Measurements from ENCODE around the gene TNIP3. TPM values are rescaled to one million over a fixed set of nuclear protein-coding genes. Genes with fewer than 3 reads are reported as not detected.

TNIP3 gene
- total RNA-seq, 1 donor from 2014 or later: 0.24 TPM

GRCh38 chr4:121107507-121107906 is 56.6 kb downstream of the TNIP3 start:
- no peak for DNase-seq (ENCODE audit: extremely low spot score, unreplicated experiment)
- no peak for TF ChIP-seq CTCF (conservative IDR thresholded peaks at IDR 0.05)
- Mint-ChIP-seq H3K9me3 (no peaks in the 10 kb centered on the region), H3K4me1 (ENCODE audit: unreplicated experiment) (no peaks in the 10 kb centered on the region), H3K4me3 (no peak overlapping the region), H3K27me3 (peaks cover 3% of the 10 kb centered on the region), H3K27ac (no peak overlapping the region), H3K36me3 (no peaks in the 10 kb centered on the region)

- H3K36me3 Mint-ChIP-seq: no peaks in the 10 kb centered on the region
- no peaks in the 10 kb centered on the region for H3K27me3 Mint-ChIP-seq
- H3K4me1 Mint-ChIP-seq (ENCODE audit: unreplicated experiment): no peaks in the 10 kb centered on the region
- H3K9me3 Mint-ChIP-seq: peaks cover 4% of the 10 kb centered on the region
- no peak for TF ChIP-seq CTCF (conservative IDR thresholded peaks at IDR 0.05)
- no peak overlapping the region for H3K4me3 Mint-ChIP-seq
- no peak for DNase-seq (ENCODE audit: extremely low spot score, unreplicated experiment)
- no peak overlapping the region for H3K27ac Mint-ChIP-seq
Measured at GRCh38 chr4:121100093-121100775, 63.9 kb downstream of the TNIP3 start.

- Mint-ChIP-seq H3K27ac (no peak overlapping the region), H3K36me3 (no peaks in the 10 kb centered on the region), H3K4me3 (no peak overlapping the region), H3K9me3 (peaks cover 4% of the 10 kb centered on the region), H3K27me3 (no peaks in the 10 kb centered on the region), H3K4me1 (ENCODE audit: unreplicated experiment) (no peaks in the 10 kb centered on the region)
- TF ChIP-seq CTCF (conservative IDR thresholded peaks at IDR 0.05): no peak
- no peak for DNase-seq (ENCODE audit: extremely low spot score, unreplicated experiment)
Measured at GRCh38 chr4:121098266-121098665, 65.9 kb downstream of the TNIP3 start.

- H3K4me3 Mint-ChIP-seq: no peak overlapping the region
- no peak for DNase-seq (ENCODE audit: extremely low spot score, unreplicated experiment)
- H3K4me1 Mint-ChIP-seq (ENCODE audit: unreplicated experiment): no peaks in the 10 kb centered on the region
- H3K27ac Mint-ChIP-seq: no peak overlapping the region
- no peaks in the 10 kb centered on the region for H3K36me3 Mint-ChIP-seq
- H3K9me3 Mint-ChIP-seq: peaks cover 3% of the 10 kb centered on the region
- no peaks in the 10 kb centered on the region for H3K27me3 Mint-ChIP-seq
- peak; percentile 84 for TF ChIP-seq CTCF (conservative IDR thresholded peaks at IDR 0.05)
Measured at GRCh38 chr4:121096629-121097028, 67.5 kb downstream of the TNIP3 start.

- Mint-ChIP-seq H3K4me1 (ENCODE audit: unreplicated experiment) (no peaks in the 10 kb centered on the region), H3K27ac (no peak overlapping the region), H3K9me3 (no peaks in the 10 kb centered on the region), H3K36me3 (no peaks in the 10 kb centered on the region), H3K4me3 (no peak overlapping the region), H3K27me3 (no peaks in the 10 kb centered on the region)
- no peak for DNase-seq (ENCODE audit: extremely low spot score, unreplicated experiment)
- no peak for TF ChIP-seq CTCF (conservative IDR thresholded peaks at IDR 0.05)
Measured at GRCh38 chr4:121096191-121096590, 67.9 kb downstream of the TNIP3 start.

All from type B pancreatic cell (in vitro differentiated cells).